Kidney tubule cell (primary cell): ENCODE measurements around the gene RAD51C.
"Not testable (repeated sequence)": the region's sequence is repeated elsewhere in the genome, so short reads cannot be mapped to it uniquely, and the experiment has no call there.

ENCODE experiments used
- DNase-seq: peaks from one replicate; pipeline ENCODE4 v3.0.0-alpha.2; 2018; ENCODE audit warnings: low spot score

Gene RAD51C

GRCh38 chr17:58684462-58684861 is 7.9 kb upstream of the RAD51C start:
- not testable (repeated sequence) for DNase-seq

GRCh38 chr17:58686980-58687379 is 5.4 kb upstream of the RAD51C start:
- peak; percentile 33 for DNase-seq

- no peak for DNase-seq
Observed at GRCh38 chr17:58688521-58688920, 3.9 kb upstream of the RAD51C start.

- not testable (repeated sequence) for DNase-seq
Observed at GRCh38 chr17:58690033-58690432, 2.4 kb upstream of the RAD51C start.

- no peak for DNase-seq
Observed at GRCh38 chr17:58691701-58692238, 632 bp upstream of the RAD51C start, which contains the start of gene TEX14. TSS of gene TEX14 (minus strand) at chr17:58692045. CDS start at chr17:58652001, 40,044 bp downstream.

- DNase-seq = no peak
Observed at GRCh38 chr17:58693208-58693607, 806 bp downstream of the RAD51C start.

- no peak for DNase-seq
Observed at GRCh38 chr17:58693751-58694150, 1.3 kb downstream of the RAD51C start.

- DNase-seq = peak; percentile 76
Observed at GRCh38 chr17:58694302-58694701, 1.9 kb downstream of the RAD51C start.

- peak; percentile 4 for DNase-seq
Observed at GRCh38 chr17:58694826-58695225, 2.4 kb downstream of the RAD51C start.

- no peak for DNase-seq
Observed at GRCh38 chr17:58699771-58700170, 7.4 kb downstream of the RAD51C start.

- DNase-seq = no peak
Observed at GRCh38 chr17:58702045-58702476, 9.7 kb downstream of the RAD51C start.

- no peak for DNase-seq
Observed at GRCh38 chr17:58702708-58703107, 10.3 kb downstream of the RAD51C start.

GRCh38 chr17:58703137-58703915 is 10.9 kb downstream of the RAD51C start:
- DNase-seq = peak; percentile 50

GRCh38 chr17:58703916-58704286 is 11.5 kb downstream of the RAD51C start:
- DNase-seq = no peak

GRCh38 chr17:58706351-58707140 is 14.1 kb downstream of the RAD51C start:
- DNase-seq = no peak

GRCh38 chr17:58710948-58711552 is 18.6 kb downstream of the RAD51C start:
- peak; percentile 62 for DNase-seq

- DNase-seq = no peak
Observed at GRCh38 chr17:58722274-58722673, 29.9 kb downstream of the RAD51C start.

- no peak for DNase-seq
Observed at GRCh38 chr17:58722696-58723095, 30.3 kb downstream of the RAD51C start.

GRCh38 chr17:58728798-58729197 is 36.4 kb downstream of the RAD51C start:
- DNase-seq = no peak

- DNase-seq = no peak
Observed at GRCh38 chr17:58730937-58731336, 38.5 kb downstream of the RAD51C start.

- no peak for DNase-seq
Observed at GRCh38 chr17:58734040-58734439, 41.6 kb downstream of the RAD51C start.

- DNase-seq = no peak
Observed at GRCh38 chr17:58734811-58735210, 42.4 kb downstream of the RAD51C start.
